A204.1 (cell line): ENCODE results near the gene SLC25A6.
"Not testable (repeated sequence)": the region's sequence is repeated elsewhere in the genome, so short reads cannot be mapped to it uniquely, and the experiment has no call there.

Experiments used
- FAIRE-seq: peaks from 2 replicates; lab custom pipeline; 2012; peaks lifted over from hg19 to GRCh38; lab: Jason Lieb, UNC

The SLC25A6 gene

GRCh38 chrX:1412551-1413161 lies 20.7 kb upstream of the SLC25A6 start:
- FAIRE-seq: no peak

- FAIRE-seq: no peak
These were observed 19.4 kb upstream of the SLC25A6 start for GRCh38 chrX:1411326-1411725.

- no peak for FAIRE-seq
These were observed 15.1 kb upstream of the SLC25A6 start for GRCh38 chrX:1407035-1407434.

GRCh38 chrX:1405769-1406168 lies 13.9 kb upstream of the SLC25A6 start:
- FAIRE-seq: not testable (repeated sequence)

GRCh38 chrX:1403867-1404266 lies 12.0 kb upstream of the SLC25A6 start:
- not testable (repeated sequence) for FAIRE-seq

- no peak for FAIRE-seq
These were observed 11.3 kb upstream of the SLC25A6 start for GRCh38 chrX:1403228-1403627.

GRCh38 chrX:1401611-1402430 lies 9.9 kb upstream of the SLC25A6 start:
- no peak for FAIRE-seq

- no peak for FAIRE-seq
These were observed 9.0 kb upstream of the SLC25A6 start for GRCh38 chrX:1400742-1401471.

- no peak for FAIRE-seq
These were observed 8.1 kb upstream of the SLC25A6 start for GRCh38 chrX:1400049-1400448.

GRCh38 chrX:1398431-1399340 lies 6.8 kb upstream of the SLC25A6 start:
- FAIRE-seq: no peak

GRCh38 chrX:1397441-1398270 lies 5.7 kb upstream of the SLC25A6 start:
- FAIRE-seq: no peak

- no peak for FAIRE-seq
These were observed 5.1 kb upstream of the SLC25A6 start for GRCh38 chrX:1397001-1397400.

- no peak for FAIRE-seq
These were observed 3.8 kb upstream of the SLC25A6 start for GRCh38 chrX:1395646-1396216.

- no peak for FAIRE-seq
These were observed 3.0 kb upstream of the SLC25A6 start for GRCh38 chrX:1394731-1395501.

- FAIRE-seq: no peak
These were observed 2.1 kb upstream of the SLC25A6 start for GRCh38 chrX:1393871-1394615.

GRCh38 chrX:1392376-1393068 lies 609 bp upstream of the SLC25A6 start:
- no peak for FAIRE-seq

- no peak for FAIRE-seq
These were observed 575 bp downstream of the SLC25A6 start for GRCh38 chrX:1391370-1391706.

GRCh38 chrX:1390621-1391369 lies 1.1 kb downstream of the SLC25A6 start:
- FAIRE-seq: no peak
